ENCODE measurements around the gene TRABD2A. TPM values are rescaled to one million over a fixed set of nuclear protein-coding genes. Genes with fewer than 3 reads are reported as not detected.

The TRABD2A gene
- total and polyA plus RNA-seq, 2 donors (not counting 1 experiment from before 2014, with no cell fraction given) = 4.4 to 14.4 TPM

DNA sequence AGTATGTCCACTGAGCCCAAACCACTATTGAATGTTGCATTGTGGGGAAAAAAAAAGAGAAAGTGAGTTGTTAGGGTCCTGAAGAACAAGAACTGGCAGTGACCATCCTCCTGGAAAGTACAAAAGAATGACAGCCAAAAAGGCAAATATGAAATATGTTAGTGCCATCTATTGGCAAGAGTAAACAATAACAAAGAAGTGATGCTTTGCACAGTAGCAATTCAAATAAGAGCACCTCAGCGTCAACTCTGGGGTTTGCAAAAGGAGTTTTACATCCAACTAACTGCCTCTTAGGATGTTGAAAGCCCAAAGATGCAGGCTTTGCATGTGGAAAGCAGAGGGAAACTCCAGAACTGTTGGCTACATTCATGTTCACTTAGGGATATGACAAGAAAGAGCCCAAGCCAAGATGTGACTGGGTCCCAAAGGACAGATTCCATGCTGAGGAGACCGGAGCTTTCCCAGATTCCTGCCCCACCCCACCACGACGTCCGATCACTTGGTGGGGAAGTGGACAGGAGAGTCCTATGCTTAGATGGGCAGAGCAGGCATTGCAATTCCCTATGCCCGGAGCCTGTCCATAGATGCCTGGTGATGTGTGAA, 15.6 kb downstream of the TRABD2A start:
- no peaks in the 10 kb centered on the region for H3K27me3 ChIP-seq (ENCODE audit: control insufficient read depth, insufficient read depth, low read length)
- H3K36me3 ChIP-seq (ENCODE audit: control insufficient read depth, insufficient read depth, low read length) = no peaks in the 10 kb centered on the region

GRCh38 chr2:84862006-84862405, 18.9 kb downstream of the TRABD2A start:
- Histone ChIP-seq H3K9ac (ENCODE audit: insufficient read depth, low read length) (no peak overlapping the region), H3K79me2 (ENCODE audit: control insufficient read depth, insufficient read depth, low read length) (no peaks in the 10 kb centered on the region), H3K27ac (ENCODE audit: insufficient read depth, low read length) (no peak overlapping the region), H3K9me3 (ENCODE audit: control insufficient read depth, insufficient read depth, low read depth, low read length) (no peaks in the 10 kb centered on the region), H3K4me1 (ENCODE audit: control insufficient read depth, extremely low read depth, insufficient read depth, low read length) (no peaks in the 10 kb centered on the region), H3K4me3 (replicated peaks in 1 of 4; ENCODE audit: control extremely low read depth in 1 of 4, insufficient read depth in 1 of 4, low read depth in 3 of 4, low read length in 4 of 4) (no peak overlapping the region), H2AFZ (ENCODE audit: low read length) (no peak overlapping the region), H4K20me1 (ENCODE audit: control insufficient read depth, extremely low read depth, insufficient read depth, low read length) (no peaks in the 10 kb centered on the region), H3K36me3 (ENCODE audit: control insufficient read depth, insufficient read depth, low read length) (no peaks in the 10 kb centered on the region), H3K4me2 (ENCODE audit: extremely low read depth, insufficient read depth, low read length) (no peak overlapping the region), H3K27me3 (ENCODE audit: control insufficient read depth, insufficient read depth, low read length) (no peaks in the 10 kb centered on the region)
- no peak for DNase-seq (ENCODE audit: low read depth in 2 of 2)
- TF ChIP-seq, protein P1, sequence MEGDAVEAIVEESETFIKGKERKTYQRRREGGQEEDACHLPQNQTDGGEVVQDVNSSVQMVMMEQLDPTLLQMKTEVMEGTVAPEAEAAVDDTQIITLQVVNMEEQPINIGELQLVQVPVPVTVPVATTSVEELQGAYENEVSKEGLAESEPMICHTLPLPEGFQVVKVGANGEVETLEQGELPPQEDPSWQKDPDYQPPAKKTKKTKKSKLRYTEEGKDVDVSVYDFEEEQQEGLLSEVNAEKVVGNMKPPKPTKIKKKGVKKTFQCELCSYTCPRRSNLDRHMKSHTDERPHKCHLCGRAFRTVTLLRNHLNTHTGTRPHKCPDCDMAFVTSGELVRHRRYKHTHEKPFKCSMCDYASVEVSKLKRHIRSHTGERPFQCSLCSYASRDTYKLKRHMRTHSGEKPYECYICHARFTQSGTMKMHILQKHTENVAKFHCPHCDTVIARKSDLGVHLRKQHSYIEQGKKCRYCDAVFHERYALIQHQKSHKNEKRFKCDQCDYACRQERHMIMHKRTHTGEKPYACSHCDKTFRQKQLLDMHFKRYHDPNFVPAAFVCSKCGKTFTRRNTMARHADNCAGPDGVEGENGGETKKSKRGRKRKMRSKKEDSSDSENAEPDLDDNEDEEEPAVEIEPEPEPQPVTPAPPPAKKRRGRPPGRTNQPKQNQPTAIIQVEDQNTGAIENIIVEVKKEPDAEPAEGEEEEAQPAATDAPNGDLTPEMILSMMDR (conservative IDR thresholded peaks at IDR 0.05 in 1 of 2, IDR thresholded peaks at IDR 0.05 in 1 of 2; ENCODE audit: low read depth in 1 of 2, low read length in 2 of 2) = no peak
- no peak for TF ChIP-seq EZH2 (IDR thresholded peaks at IDR 0.05; ENCODE audit: low read length, missing control alignments)

More for the DNA sequence above, 15.6 kb downstream of the TRABD2A start:
- no peak for TF ChIP-seq EZH2 (IDR thresholded peaks at IDR 0.05; ENCODE audit: low read length, missing control alignments)
- TF ChIP-seq, protein P1 (conservative IDR thresholded peaks at IDR 0.05 in 1 of 2, IDR thresholded peaks at IDR 0.05 in 1 of 2; ENCODE audit: low read depth in 1 of 2, low read length in 2 of 2) = peak in 1 of 2 donors; percentile 14
- Histone ChIP-seq H3K9ac (ENCODE audit: insufficient read depth, low read length) (no peak overlapping the region), H3K4me3 (replicated peaks in 1 of 4; ENCODE audit: control extremely low read depth in 1 of 4, insufficient read depth in 1 of 4, low read depth in 3 of 4, low read length in 4 of 4) (no peak overlapping the region), H3K9me3 (ENCODE audit: control insufficient read depth, insufficient read depth, low read depth, low read length) (no peaks in the 10 kb centered on the region), H3K79me2 (ENCODE audit: control insufficient read depth, insufficient read depth, low read length) (no peaks in the 10 kb centered on the region), H3K4me1 (ENCODE audit: control insufficient read depth, extremely low read depth, insufficient read depth, low read length) (no peaks in the 10 kb centered on the region), H2AFZ (ENCODE audit: low read length) (no peak overlapping the region), H4K20me1 (ENCODE audit: control insufficient read depth, extremely low read depth, insufficient read depth, low read length) (no peaks in the 10 kb centered on the region), H3K4me2 (ENCODE audit: extremely low read depth, insufficient read depth, low read length) (no peak overlapping the region), H3K27ac (ENCODE audit: insufficient read depth, low read length) (no peak overlapping the region)
- DNase-seq (ENCODE audit: low read depth in 2 of 2) = peak; percentile 26 to 58

DNA sequence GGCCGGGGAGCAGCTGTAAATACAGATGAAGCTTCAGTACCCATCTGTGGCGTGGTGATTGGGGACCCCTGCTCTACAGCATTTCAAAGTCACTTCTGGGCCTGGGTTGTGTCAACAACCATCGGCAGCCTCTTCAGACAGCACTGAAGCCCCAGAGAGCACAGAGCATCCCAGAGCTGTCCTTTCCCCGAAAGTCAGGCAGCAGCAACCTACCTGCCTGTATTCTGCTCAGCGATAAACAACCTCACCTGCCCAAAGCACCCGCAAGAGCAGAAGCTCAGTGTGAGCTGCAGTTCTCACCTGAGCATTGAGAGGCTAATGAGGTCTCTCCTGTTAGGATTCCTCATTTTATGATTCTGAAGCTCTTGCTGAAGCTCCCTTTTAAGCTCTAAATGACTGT, 19.3 kb downstream of the TRABD2A start:
- no peaks in the 10 kb centered on the region for H4K20me1 ChIP-seq (ENCODE audit: control insufficient read depth, extremely low read depth, insufficient read depth, low read length)
- TF ChIP-seq, protein P1 (conservative IDR thresholded peaks at IDR 0.05 in 1 of 2, IDR thresholded peaks at IDR 0.05 in 1 of 2; ENCODE audit: low read depth in 1 of 2, low read length in 2 of 2) = no peak
- H3K9me3 ChIP-seq (ENCODE audit: control insufficient read depth, insufficient read depth, low read depth, low read length) = no peaks in the 10 kb centered on the region
- no peak overlapping the region for H3K4me3 ChIP-seq (replicated peaks in 1 of 4; ENCODE audit: control extremely low read depth in 1 of 4, insufficient read depth in 1 of 4, low read depth in 3 of 4, low read length in 4 of 4)
- no peak overlapping the region for H3K27ac ChIP-seq (ENCODE audit: insufficient read depth, low read length)
- H3K36me3 ChIP-seq (ENCODE audit: control insufficient read depth, insufficient read depth, low read length) = no peaks in the 10 kb centered on the region
- H3K4me1 ChIP-seq (ENCODE audit: control insufficient read depth, extremely low read depth, insufficient read depth, low read length) = no peaks in the 10 kb centered on the region
- no peaks in the 10 kb centered on the region for H3K27me3 ChIP-seq (ENCODE audit: control insufficient read depth, insufficient read depth, low read length)
- H3K79me2 ChIP-seq (ENCODE audit: control insufficient read depth, insufficient read depth, low read length) = no peaks in the 10 kb centered on the region
- DNase-seq (ENCODE audit: low read depth in 2 of 2) = no peak
- H3K4me2 ChIP-seq (ENCODE audit: extremely low read depth, insufficient read depth, low read length) = no peak overlapping the region
- no peak overlapping the region for H3K9ac ChIP-seq (ENCODE audit: insufficient read depth, low read length)
- no peak overlapping the region for H2AFZ ChIP-seq (ENCODE audit: low read length)
